Measurements from ENCODE around the gene PRDX6. TPM values are rescaled to one million over a fixed set of nuclear protein-coding genes. Genes with fewer than 3 reads are reported as not detected.

The PRDX6 gene
- total RNA-seq, 1 experiment from 2014 or later: 270 TPM

- CTCF ChIA-PET: interaction anchor here (0.6 kb wide), 1 partner anchor 198 kb away, joined by 3 read pairs; no protein-coding TSS in a partner anchor
- Histone ChIP-seq H3K4me3 (ENCODE audit: low read depth, low read length, poor library complexity, severe bottlenecking) (no peak overlapping the region), H3K27ac (ENCODE audit: low read depth, low read length, poor library complexity, severe bottlenecking) (no peak overlapping the region), H3K27me3 (replicated peaks; ENCODE audit: insufficient read depth, low read depth, low read length, poor library complexity) (no peaks in the 10 kb centered on the region), H3K36me3 (ENCODE audit: insufficient read depth, low read length, poor library complexity, severe bottlenecking) (no peaks in the 10 kb centered on the region), H3K4me1 (ENCODE audit: insufficient read depth, low read length, poor library complexity, severe bottlenecking) (peaks cover 24% of the 10 kb centered on the region), H3K9me3 (ENCODE audit: low read depth, low read length, poor library complexity, severe bottlenecking) (no peaks in the 10 kb centered on the region)
- POLR2A ChIA-PET (ENCODE audit: low non-redundant PET): no interaction called here
- intact Hi-C loops (cut with micrococcal nuclease; ENCODE audit: unreplicated experiment): no loop called here
- DNase-seq (ENCODE audit: low spot score): no peak
- no TSS peak for BruUV-seq (replicated peaks)
- no peak for TF ChIP-seq CTCF (conservative IDR thresholded peaks at IDR 0.05; ENCODE audit: low read depth, low read length)
- TF ChIP-seq EZH2 (IDR thresholded peaks at IDR 0.05; ENCODE audit: borderline replicate concordance, low read depth, low read length, poor library complexity, severe bottlenecking): no peak
Observed at GRCh38 chr1:173433751-173434326, 43.3 kb upstream of the PRDX6 start.

GRCh38 chr1:173436841-173437428, 40.2 kb upstream of the PRDX6 start:
- Histone ChIP-seq H3K36me3 (ENCODE audit: insufficient read depth, low read length, poor library complexity, severe bottlenecking) (no peaks in the 10 kb centered on the region), H3K4me1 (ENCODE audit: insufficient read depth, low read length, poor library complexity, severe bottlenecking) (no peaks in the 10 kb centered on the region), H3K27me3 (replicated peaks; ENCODE audit: insufficient read depth, low read depth, low read length, poor library complexity) (no peaks in the 10 kb centered on the region), H3K27ac (ENCODE audit: low read depth, low read length, poor library complexity, severe bottlenecking) (no peak overlapping the region), H3K9me3 (ENCODE audit: low read depth, low read length, poor library complexity, severe bottlenecking) (no peaks in the 10 kb centered on the region), H3K4me3 (ENCODE audit: low read depth, low read length, poor library complexity, severe bottlenecking) (no peak overlapping the region)
- BruUV-seq (replicated peaks): no TSS peak
- TF ChIP-seq EZH2 (IDR thresholded peaks at IDR 0.05; ENCODE audit: borderline replicate concordance, low read depth, low read length, poor library complexity, severe bottlenecking) (no peak), CTCF (conservative IDR thresholded peaks at IDR 0.05; ENCODE audit: low read depth, low read length) (no peak)
- ChIA-PET CTCF (no interaction called here), POLR2A (ENCODE audit: low non-redundant PET) (no interaction called here)
- no peak for DNase-seq (ENCODE audit: low spot score)
- intact Hi-C loops (cut with micrococcal nuclease; ENCODE audit: unreplicated experiment): no loop called here

- no peaks in the 10 kb centered on the region for H3K27me3 ChIP-seq (replicated peaks; ENCODE audit: insufficient read depth, low read depth, low read length, poor library complexity)
- H3K36me3 ChIP-seq (ENCODE audit: insufficient read depth, low read length, poor library complexity, severe bottlenecking): no peaks in the 10 kb centered on the region
- POLR2A ChIA-PET (ENCODE audit: low non-redundant PET): interaction anchor here (0.7 kb wide), 1 partner anchor 595 kb away, joined by 3 read pairs; no protein-coding TSS in a partner anchor
- CTCF ChIA-PET: interaction anchor here (0.5 kb wide), 1 partner anchor 180 kb away, joined by 3 read pairs; no protein-coding TSS in a partner anchor
- H3K9me3 ChIP-seq (ENCODE audit: low read depth, low read length, poor library complexity, severe bottlenecking): no peaks in the 10 kb centered on the region
- no peak for TF ChIP-seq CTCF (conservative IDR thresholded peaks at IDR 0.05; ENCODE audit: low read depth, low read length)
- TF ChIP-seq EZH2 (IDR thresholded peaks at IDR 0.05; ENCODE audit: borderline replicate concordance, low read depth, low read length, poor library complexity, severe bottlenecking): no peak
- intact Hi-C loops (cut with micrococcal nuclease; ENCODE audit: unreplicated experiment): no loop called here
- no peaks in the 10 kb centered on the region for H3K4me1 ChIP-seq (ENCODE audit: insufficient read depth, low read length, poor library complexity, severe bottlenecking)
- H3K4me3 ChIP-seq (ENCODE audit: low read depth, low read length, poor library complexity, severe bottlenecking): no peak overlapping the region
- no peak for DNase-seq (ENCODE audit: low spot score)
- no TSS peak for BruUV-seq (replicated peaks)
- no peak overlapping the region for H3K27ac ChIP-seq (ENCODE audit: low read depth, low read length, poor library complexity, severe bottlenecking)
Observed at GRCh38 chr1:173438675-173439074, 38.5 kb upstream of the PRDX6 start.
